GM13977 (cell line): ENCODE results near the gene MED17.

ENCODE experiments used
- DNase-seq: peaks from one replicate; pipeline ENCODE4 v3.0.0; 2012; ENCODE audit warnings: low spot score
- CTCF ChIP-seq: IDR thresholded peaks from 2 replicates; pipeline ENCODE4 v1.5.1; 2012; ENCODE audit warnings: mild to moderate bottlenecking, control low read depth; ENCODE audit not compliant: insufficient read depth; ENCODE audit errors: extremely low read depth, missing control alignments
- in situ Hi-C: fragments of 300-500 bp; cut with MboI; formaldehyde crosslinking; loops from one replicate; pipeline ENCODE4 v1.12.0; 2022; ENCODE audit warnings: low sequenced_read_pairs, low pct_unique_long_range_greater_than_20kb, mixed read lengths, inconsistent platforms; ENCODE audit not compliant: unreplicated experiment

MED17 gene

GRCh38 chr11:93838967-93839366 is 54.9 kb downstream of the MED17 start:
- DNase-seq = no peak
- no peak for TF ChIP-seq CTCF
- in situ Hi-C loops = no loop called here

GRCh38 chr11:93840180-93840579 is 56.1 kb downstream of the MED17 start:
- in situ Hi-C loops = no loop called here
- TF ChIP-seq CTCF = no peak
- DNase-seq = no peak

- in situ Hi-C loops = no loop called here
- DNase-seq = no peak
- TF ChIP-seq CTCF = no peak
Observed at GRCh38 chr11:93840981-93841380, 56.9 kb downstream of the MED17 start.

GRCh38 chr11:93841446-93841845 is 57.4 kb downstream of the MED17 start:
- no peak for DNase-seq
- no peak for TF ChIP-seq CTCF
- in situ Hi-C loops = no loop called here

GRCh38 chr11:93842034-93842433 is 58.0 kb downstream of the MED17 start:
- in situ Hi-C loops = no loop called here
- no peak for DNase-seq
- no peak for TF ChIP-seq CTCF

GRCh38 chr11:93842461-93842860 is 58.4 kb downstream of the MED17 start:
- no peak for DNase-seq
- in situ Hi-C loops = no loop called here
- TF ChIP-seq CTCF = no peak

GRCh38 chr11:93843906-93844305 is 59.8 kb downstream of the MED17 start:
- in situ Hi-C loops = no loop called here
- DNase-seq = no peak
- TF ChIP-seq CTCF = no peak
